ENCODE measurements around the gene SEMA6A. TPM values are rescaled to one million over a fixed set of nuclear protein-coding genes. Genes with fewer than 3 reads are reported as not detected.

The SEMA6A gene
- total RNA-seq, 1 donor from 2014 or later = 17.8 TPM

GRCh38 chr5:116455061-116455460 is 119.6 kb downstream of the SEMA6A start:
- Histone ChIP-seq H3K4me1 (no peaks in the 10 kb centered on the region), H3K9me3 (no peaks in the 10 kb centered on the region), H3K36me3 (no peaks in the 10 kb centered on the region), H3K27me3 (no peaks in the 10 kb centered on the region), H3K4me3 (no peak overlapping the region), H3K27ac (no peak overlapping the region)
- intact Hi-C loops (cut with DNase I) = no loop called here
- DNase-seq (ENCODE audit: low spot score in 2 of 2) = no peak
- TF ChIP-seq CTCF (IDR thresholded peaks at IDR 0.05) = no peak

GRCh38 chr5:116454417-116454927 is 120.2 kb downstream of the SEMA6A start:
- no peak overlapping the region for H3K4me3 ChIP-seq

GRCh38 chr5:116453988-116454411 is 120.6 kb downstream of the SEMA6A start:
- Histone ChIP-seq H3K9me3 (no peaks in the 10 kb centered on the region), H3K36me3 (no peaks in the 10 kb centered on the region), H3K27me3 (no peaks in the 10 kb centered on the region), H3K4me3 (no peak overlapping the region), H3K27ac (no peak overlapping the region), H3K4me1 (no peaks in the 10 kb centered on the region)
- no peak for DNase-seq (ENCODE audit: low spot score in 2 of 2)
- intact Hi-C loops (cut with DNase I) = no loop called here
- TF ChIP-seq CTCF (IDR thresholded peaks at IDR 0.05) = no peak

More at GRCh38 chr5:116454417-116454927, 120.2 kb downstream of the SEMA6A start:
- H3K27ac ChIP-seq = no peak overlapping the region
- no peak for TF ChIP-seq CTCF (IDR thresholded peaks at IDR 0.05)
- no peaks in the 10 kb centered on the region for H3K27me3 ChIP-seq
- H3K36me3 ChIP-seq = no peaks in the 10 kb centered on the region
- DNase-seq (ENCODE audit: low spot score in 2 of 2) = no peak
- intact Hi-C loops (cut with DNase I) = no loop called here
- no peaks in the 10 kb centered on the region for H3K9me3 ChIP-seq
- no peaks in the 10 kb centered on the region for H3K4me1 ChIP-seq

GRCh38 chr5:116452774-116453368 is 121.8 kb downstream of the SEMA6A start:
- intact Hi-C loops (cut with DNase I) = no loop called here
- no peaks in the 10 kb centered on the region for H3K9me3 ChIP-seq
- H3K27ac ChIP-seq = no peak overlapping the region
- H3K4me1 ChIP-seq = no peaks in the 10 kb centered on the region
- no peak for DNase-seq (ENCODE audit: low spot score in 2 of 2)
- no peak for TF ChIP-seq CTCF (IDR thresholded peaks at IDR 0.05)
- no peaks in the 10 kb centered on the region for H3K36me3 ChIP-seq
- H3K27me3 ChIP-seq = no peaks in the 10 kb centered on the region
- no peak overlapping the region for H3K4me3 ChIP-seq

GRCh38 chr5:116451905-116452450 is 122.6 kb downstream of the SEMA6A start:
- H3K27ac ChIP-seq = no peak overlapping the region
- TF ChIP-seq CTCF (IDR thresholded peaks at IDR 0.05) = no peak
- intact Hi-C loops (cut with DNase I) = no loop called here
- no peaks in the 10 kb centered on the region for H3K4me1 ChIP-seq
- H3K9me3 ChIP-seq = no peaks in the 10 kb centered on the region
- H3K27me3 ChIP-seq = no peaks in the 10 kb centered on the region
- H3K36me3 ChIP-seq = peaks cover 0 to 3% of the 10 kb centered on the region in 2 donors
- no peak for DNase-seq (ENCODE audit: low spot score in 2 of 2)
- H3K4me3 ChIP-seq = no peak overlapping the region

All from ascending aorta (tissue), 2 donors.